Measurements from ENCODE around the gene TTLL4.

Gene TTLL4

DNA sequence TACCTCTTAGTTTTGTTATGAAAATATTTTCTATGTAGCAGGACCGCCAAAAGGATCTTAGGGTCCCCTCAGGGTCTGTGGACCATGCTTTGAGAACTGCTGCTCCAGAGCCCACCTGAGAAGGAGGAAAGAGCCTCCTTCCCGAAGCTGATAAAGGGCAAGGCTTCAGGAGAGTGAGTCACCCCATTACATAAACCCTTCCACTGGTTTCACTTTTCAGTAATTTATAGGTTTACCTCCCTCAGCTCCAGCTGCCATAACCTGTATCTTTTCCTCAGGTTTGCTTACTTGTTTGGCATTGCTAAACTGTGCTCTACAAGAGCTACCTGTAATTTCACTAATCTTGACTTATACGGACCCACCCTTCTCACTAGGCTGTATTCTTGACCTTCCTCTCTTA, 6.6 kb downstream of the TTLL4 start:
- DNase-seq (ENCODE audit: low read depth) = no peak

DNA sequence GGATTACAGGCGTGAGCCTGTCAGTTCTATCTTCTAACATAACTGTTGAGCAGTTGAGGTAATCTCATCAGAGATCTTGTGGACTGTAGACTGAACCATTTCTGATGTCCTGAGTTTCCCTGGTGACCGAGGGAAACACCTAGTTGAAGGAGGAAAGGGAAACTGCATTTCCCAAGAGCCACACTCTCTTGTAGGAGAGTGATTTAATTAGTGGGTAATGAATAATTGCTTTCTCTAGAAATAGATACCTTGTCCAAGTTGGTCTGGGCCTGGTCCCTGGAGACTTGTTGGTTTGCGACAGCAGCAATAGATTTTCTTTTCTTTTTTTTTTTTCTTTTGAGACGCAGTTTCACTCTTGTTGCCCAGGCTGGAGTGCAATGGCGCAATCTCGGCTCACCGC, 7.4 kb downstream of the TTLL4 start:
- DNase-seq (ENCODE audit: low read depth) = no peak

- no peak for DNase-seq (ENCODE audit: low read depth)
Measured at GRCh38 chr2:218719457-218719856, 8.8 kb downstream of the TTLL4 start.

DNA sequence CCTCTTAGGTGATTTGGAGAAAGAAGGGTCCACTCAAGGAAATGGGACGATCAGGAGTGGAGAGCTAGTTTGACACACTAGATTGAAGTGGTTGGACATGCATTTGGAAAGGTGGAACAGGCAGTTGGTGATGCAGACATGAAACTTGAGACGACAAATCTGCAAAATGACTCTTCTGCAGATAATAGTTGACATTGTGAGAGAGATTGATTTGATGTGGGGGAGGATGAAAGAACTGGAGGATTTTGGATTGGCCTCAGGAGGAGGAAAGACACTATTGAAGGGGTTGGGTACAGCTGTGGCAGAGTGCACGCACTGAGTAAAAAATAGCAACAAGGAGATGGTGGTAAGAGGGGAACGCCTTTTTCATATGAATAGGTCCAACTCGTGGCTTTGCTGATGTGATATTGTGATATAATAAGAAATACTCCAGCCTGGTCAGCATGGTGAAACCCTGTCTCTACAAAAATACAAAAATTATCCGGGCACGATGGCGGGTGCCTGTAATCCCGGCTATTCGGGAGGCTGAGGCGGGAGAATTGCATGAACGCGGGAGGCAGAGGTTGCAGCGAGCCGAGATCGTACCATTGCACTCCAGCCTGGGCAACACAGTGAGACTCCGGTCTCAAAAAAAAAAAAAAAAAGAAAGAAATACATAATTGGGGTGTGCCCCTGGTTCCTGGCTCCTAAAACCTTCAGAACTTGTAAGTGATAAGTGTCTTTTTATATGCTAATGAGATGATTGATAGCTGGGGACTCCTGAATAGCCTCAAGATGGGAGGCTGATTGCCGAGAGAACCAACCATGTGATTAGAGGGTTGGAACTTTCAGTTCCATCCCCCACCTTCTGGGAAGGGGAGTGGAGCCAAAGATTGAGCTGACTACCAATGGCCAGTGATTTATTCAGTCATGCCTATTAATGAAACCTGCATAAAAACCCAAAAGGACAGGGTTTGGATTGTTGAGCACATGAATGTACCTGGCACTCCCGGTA, 9.7 kb downstream of the TTLL4 start:
- DNase-seq (ENCODE audit: low read depth) = no peak

DNA sequence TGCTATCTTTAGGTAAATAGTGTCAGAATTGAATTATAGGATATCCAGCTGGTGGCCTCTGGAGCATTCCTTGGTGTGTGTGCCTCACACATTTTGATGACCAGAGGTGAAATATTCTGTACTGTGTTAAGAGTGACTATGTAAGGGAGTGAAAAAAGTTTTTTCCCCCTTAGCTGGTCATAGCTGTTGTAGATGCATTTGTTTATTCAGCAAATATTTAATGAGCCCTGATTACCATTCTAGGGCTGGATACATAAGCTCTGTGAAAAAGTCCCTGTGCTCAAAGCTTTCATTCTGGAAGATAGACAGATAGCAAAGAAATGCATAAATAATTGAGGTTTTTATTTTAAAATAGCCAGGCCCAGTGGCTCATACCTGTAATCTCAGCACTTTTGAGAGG, 10.9 kb downstream of the TTLL4 start:
- DNase-seq (ENCODE audit: low read depth) = no peak

GRCh38 chr2:218721934-218722333, 11.3 kb downstream of the TTLL4 start:
- no peak for DNase-seq (ENCODE audit: low read depth)

DNA sequence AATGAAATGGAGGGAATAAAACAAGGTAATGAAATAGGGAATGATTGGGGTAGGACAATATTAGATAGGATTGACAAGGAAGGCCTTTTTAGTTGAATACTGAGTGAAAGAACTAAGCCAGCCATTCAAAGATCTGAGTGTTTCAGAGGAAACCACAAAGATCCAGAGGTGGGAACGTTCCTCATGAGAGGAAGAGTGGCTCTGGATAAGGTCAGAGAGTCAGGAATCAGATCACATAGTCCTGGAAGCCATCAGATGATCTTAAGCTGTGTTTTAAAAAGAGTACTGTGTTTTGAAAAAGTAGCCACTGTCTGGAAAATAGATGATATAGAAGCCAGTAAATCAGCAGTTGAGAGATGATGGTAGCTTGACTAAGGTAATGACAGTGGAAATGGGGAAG, 11.8 kb downstream of the TTLL4 start:
- DNase-seq (ENCODE audit: low read depth) = no peak

- no peak for DNase-seq (ENCODE audit: low read depth)
Measured at GRCh38 chr2:218722876-218723785, 12.5 kb downstream of the TTLL4 start.

GRCh38 chr2:218726004-218726574, 15.5 kb downstream of the TTLL4 start:
- DNase-seq (ENCODE audit: low read depth) = no peak

DNA sequence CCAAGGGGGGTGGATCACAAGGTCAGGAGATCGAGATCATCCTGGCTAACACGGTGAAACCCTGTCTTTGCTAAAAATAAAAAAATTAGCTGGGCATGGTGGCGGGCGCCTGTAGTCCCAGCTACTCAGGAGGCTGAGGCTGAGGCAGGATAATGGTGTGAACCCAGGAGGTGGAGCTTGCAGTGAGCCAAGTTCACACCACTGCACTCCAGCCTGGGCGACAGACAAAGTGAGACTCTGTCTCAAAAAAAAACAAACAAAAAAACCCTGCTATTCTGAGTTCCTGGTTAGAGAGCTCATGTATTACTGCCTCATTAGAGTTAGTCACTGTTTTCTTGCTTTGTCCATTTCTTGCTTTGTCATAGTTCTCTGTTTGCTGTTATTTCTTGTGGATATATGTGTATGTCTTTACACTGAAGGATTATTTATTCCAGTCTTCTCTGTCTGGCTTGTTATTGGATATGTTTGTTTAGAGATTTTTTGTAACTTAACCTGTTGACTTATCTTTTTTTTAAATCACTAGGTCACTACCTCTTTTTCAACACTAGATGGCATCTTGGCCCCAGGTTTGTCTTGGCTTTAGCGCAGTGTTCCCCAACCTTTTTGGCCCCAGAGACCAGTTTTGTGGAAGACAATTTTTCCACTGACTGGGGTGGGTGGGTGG, 17.0 kb downstream of the TTLL4 start:
- DNase-seq (ENCODE audit: low read depth) = no peak

GRCh38 chr2:218729640-218730039, 19.0 kb downstream of the TTLL4 start:
- DNase-seq (ENCODE audit: low read depth) = no peak

DNA sequence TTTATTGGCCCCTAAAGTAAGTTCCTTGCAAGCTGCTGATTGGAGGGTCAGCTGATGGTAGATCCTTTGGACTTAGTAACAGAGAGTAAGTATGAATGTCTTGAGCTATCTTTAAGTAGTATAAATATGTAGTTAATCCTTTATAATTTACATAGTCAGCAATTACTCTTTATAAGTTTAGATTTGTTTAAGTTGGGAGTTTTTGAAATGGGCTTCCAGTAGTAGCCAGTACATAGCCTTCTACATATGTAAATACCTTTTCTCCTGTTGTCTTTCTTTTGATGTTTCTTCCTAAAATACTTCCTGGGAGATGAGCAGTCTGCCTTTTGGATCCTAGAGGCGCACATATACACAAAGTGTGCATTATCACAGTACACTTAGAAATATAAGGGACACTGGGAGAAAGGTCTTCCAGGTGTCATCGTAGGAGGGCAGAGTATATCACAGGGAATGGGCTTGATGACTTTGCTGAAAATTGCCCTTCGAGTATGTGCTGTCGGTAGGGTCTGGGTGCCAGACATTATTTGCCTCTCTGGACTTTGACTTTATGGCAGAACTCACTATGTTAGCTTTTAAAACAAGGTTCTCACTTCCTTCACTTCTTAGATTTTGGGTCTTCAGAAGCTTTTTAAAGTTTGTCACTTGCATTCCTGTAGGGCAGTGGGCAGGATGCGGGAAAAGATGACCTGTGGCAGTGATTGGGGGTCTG, 21.6 kb downstream of the TTLL4 start:
- no peak for DNase-seq (ENCODE audit: low read depth)

- DNase-seq (ENCODE audit: low read depth) = no peak
Measured at GRCh38 chr2:218732761-218733158, 22.1 kb downstream of the TTLL4 start.

DNA sequence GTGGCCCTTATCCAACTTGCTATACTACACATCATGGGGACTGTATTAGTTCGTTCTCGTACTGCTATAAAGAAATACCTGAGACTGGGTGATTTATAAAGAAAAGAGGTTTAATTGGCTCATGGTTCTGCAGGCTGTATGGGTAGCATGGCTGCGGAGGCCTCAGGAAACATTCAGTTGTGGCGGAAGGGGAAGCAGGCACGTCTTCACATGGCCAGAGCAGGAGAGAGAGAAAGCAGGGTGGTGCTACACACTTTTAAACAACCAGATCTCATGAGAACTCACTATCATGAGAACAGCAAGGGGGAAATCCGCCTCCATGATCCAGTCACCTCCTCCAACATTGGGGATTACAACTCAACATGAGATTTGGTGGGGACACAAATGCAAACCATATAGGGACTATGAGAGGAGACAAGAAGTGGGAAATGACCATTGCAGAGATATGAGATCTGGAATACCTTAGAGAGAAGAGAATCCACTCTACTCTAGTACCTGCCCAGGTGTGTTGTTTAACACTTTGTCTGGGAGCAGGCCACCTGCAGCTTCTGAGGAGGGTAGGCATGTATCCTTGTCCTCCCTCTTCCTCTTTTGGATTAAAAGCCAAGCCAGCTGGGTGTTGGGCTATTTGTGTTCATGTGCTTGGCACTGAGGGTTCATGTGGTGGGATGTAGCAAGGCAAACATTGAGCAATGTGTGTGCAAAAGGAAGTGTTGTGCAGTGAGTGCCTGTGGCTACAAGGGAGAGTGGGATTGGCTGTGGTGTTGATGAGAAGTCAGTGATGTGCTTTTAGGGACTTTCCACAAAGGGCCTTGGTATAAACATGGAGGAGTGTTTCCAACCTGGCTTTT, 22.8 kb downstream of the TTLL4 start:
- peak; percentile 22 for DNase-seq (ENCODE audit: low read depth)

GRCh38 chr2:218734190-218734975, 23.7 kb downstream of the TTLL4 start:
- DNase-seq (ENCODE audit: low read depth) = no peak

- no peak for DNase-seq (ENCODE audit: low read depth)
Measured at GRCh38 chr2:218736531-218736930, 25.9 kb downstream of the TTLL4 start.

DNA sequence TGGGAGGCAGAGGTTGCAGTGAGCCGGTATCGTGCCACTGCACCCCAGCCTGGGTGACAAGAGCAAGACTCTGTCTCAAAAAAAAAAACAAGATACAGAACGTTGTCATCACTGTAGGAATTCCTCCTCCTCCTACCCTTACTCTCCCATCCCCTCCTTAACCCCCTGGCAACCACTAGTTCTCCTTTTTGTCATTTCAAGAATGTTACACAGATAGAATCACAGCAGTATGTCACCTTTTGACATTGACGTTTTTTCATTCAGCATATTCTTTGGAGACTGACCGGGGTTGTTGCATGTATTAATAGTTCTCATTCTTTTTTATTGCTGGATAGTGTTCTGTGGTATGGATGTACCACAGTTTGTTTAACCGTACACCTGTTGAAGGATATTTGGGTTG, 32.4 kb downstream of the TTLL4 start:
- DNase-seq (ENCODE audit: low read depth) = no peak

DNA sequence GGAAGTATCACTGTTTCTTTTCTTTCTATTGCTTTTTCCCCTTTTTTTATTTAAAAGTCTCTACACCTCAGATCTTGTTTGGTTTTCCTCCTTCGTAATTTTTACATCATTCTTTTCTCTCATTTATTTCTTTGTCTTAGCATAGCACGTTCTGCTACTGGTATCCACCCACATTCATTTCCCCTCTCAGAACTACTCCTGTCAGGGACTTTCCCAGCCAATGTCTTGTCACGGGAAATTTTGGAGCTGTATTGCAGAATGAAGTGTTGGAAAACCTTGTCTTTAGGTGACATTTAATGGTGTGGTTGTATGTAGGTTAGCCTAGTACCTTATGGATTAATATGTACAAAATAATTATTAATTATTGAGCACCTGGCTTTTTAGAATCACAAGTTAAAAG, 34.0 kb downstream of the TTLL4 start:
- no peak for DNase-seq (ENCODE audit: low read depth)

GRCh38 chr2:218745160-218745558, 34.5 kb downstream of the TTLL4 start:
- no peak for DNase-seq (ENCODE audit: low read depth)
